ENCODE measurements around the gene FMN1.
A peak's percentile ranks its signal among the peaks of the same experiment; 100 is the strongest.

The FMN1 gene

DNA sequence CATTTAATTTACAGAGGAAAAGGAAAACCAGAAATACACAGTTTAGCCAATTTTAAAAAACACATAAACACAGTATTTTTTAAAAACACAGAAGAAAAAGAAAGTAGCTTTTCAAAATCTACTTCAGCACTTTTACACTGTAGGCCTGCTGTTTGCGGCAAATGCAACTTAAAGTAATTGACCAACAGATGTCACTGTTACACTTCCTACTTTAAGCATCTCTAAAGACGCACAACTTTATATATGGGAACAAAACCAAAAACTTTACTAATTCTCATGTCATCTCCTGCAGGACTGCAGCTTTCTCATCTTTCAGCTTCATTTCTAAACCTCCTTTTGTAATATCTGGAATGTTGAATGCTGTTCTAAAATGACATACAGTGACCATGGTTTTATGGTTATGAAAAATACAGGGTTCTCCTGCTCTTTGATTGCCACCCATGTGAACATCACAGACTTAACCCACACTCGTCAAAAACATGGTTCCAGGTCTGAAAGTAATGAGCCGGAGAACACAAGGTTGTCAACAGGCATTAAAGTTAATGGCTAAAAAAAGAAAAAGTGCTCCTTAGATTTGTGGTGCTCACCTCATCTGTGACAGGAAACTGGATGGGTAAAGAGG, 107.9 kb downstream of the FMN1 start:
- Histone ChIP-seq H3K9me3 (ENCODE audit: control insufficient read depth, low read length) (no peaks in the 10 kb centered on the region), H3K4me1 (no peaks in the 10 kb centered on the region), H3K79me2 (no peaks in the 10 kb centered on the region), H3K27me3 (ENCODE audit: control insufficient read depth, insufficient read depth, low read length) (no peaks in the 10 kb centered on the region), H3K27ac (no peak overlapping the region), H3K36me3 (ENCODE audit: control insufficient read depth, insufficient read depth, low read length) (no peaks in the 10 kb centered on the region), H2AFZ (no peak overlapping the region), H3K9ac (no peak overlapping the region), H3K4me2 (ENCODE audit: low read length) (no peak overlapping the region), H3K4me3 (ENCODE audit: low read depth, low read length) (no peak overlapping the region)
- TF ChIP-seq, protein P1, sequence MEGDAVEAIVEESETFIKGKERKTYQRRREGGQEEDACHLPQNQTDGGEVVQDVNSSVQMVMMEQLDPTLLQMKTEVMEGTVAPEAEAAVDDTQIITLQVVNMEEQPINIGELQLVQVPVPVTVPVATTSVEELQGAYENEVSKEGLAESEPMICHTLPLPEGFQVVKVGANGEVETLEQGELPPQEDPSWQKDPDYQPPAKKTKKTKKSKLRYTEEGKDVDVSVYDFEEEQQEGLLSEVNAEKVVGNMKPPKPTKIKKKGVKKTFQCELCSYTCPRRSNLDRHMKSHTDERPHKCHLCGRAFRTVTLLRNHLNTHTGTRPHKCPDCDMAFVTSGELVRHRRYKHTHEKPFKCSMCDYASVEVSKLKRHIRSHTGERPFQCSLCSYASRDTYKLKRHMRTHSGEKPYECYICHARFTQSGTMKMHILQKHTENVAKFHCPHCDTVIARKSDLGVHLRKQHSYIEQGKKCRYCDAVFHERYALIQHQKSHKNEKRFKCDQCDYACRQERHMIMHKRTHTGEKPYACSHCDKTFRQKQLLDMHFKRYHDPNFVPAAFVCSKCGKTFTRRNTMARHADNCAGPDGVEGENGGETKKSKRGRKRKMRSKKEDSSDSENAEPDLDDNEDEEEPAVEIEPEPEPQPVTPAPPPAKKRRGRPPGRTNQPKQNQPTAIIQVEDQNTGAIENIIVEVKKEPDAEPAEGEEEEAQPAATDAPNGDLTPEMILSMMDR (IDR thresholded peaks at IDR 0.05) = peak; percentile 29

DNA sequence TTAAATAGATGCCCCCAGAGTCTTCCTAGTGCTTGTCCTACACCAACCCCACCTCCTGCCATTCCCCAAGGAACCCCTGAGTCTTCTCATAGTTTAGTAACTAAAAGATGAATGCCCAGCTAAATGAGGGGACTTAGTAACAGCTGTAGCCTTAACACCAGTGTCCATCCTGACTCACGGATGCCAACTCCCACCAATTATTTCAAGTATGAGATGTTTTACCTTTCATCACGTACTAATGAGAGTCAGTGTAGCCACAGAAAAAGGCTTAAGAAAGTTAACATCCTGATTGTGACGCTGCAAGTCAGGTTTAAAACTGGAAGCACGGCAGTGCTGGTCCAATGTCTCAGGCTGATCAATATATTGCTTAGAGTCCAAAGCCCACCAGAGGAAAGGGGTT, 109.9 kb downstream of the FMN1 start:
- Histone ChIP-seq H3K27me3 (ENCODE audit: control insufficient read depth, insufficient read depth, low read length) (no peaks in the 10 kb centered on the region), H3K9me3 (ENCODE audit: control insufficient read depth, low read length) (no peaks in the 10 kb centered on the region), H3K4me1 (no peaks in the 10 kb centered on the region), H3K9ac (no peak overlapping the region), H3K4me3 (ENCODE audit: low read depth, low read length) (no peak overlapping the region), H3K79me2 (no peaks in the 10 kb centered on the region), H2AFZ (no peak overlapping the region), H3K27ac (no peak overlapping the region), H3K4me2 (ENCODE audit: low read length) (no peak overlapping the region), H3K36me3 (ENCODE audit: control insufficient read depth, insufficient read depth, low read length) (no peaks in the 10 kb centered on the region)
- TF ChIP-seq, protein P1 (IDR thresholded peaks at IDR 0.05) = no peak

DNA sequence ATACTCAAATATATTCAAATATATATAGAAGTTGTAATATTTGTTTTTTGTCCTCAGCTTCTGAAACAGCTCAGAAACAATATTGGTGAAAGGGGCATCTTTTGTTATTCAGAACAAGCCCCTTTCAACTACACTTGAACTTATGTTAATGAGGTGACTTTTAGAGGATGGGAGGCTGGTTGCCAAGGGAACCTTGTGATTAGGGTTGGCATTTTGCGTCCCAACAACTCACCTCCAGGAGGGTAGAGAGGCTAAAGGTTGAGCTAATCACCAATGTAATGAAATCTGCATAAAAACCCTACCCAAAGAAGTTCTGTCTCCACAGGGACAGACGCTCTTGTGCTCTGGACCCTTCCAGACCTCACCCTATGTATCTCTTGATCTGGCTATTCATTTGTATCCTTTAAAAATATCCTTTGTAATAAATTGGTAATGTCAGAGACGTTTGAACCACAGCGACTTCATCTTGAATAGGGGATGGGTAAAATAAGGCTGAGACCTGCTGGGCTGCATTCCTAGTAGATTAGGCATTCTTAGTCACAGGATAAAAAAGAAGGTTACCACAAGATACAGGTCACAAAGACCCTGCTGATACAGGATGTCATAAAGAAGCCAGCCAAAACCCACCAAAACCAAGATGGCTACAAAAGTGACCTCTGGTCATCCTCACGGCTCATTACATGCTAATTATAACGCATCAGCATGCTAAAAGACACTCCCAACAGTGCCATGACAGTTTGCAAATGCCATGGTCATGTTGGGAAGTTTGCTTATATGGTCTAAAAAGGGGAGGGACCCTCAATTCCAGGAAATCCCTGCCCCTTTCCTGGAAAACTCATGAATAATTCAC, 111.1 kb downstream of the FMN1 start:
- Histone ChIP-seq H3K4me3 (ENCODE audit: low read depth, low read length) (no peak overlapping the region), H3K4me1 (no peaks in the 10 kb centered on the region), H3K9ac (no peak overlapping the region), H3K36me3 (ENCODE audit: control insufficient read depth, insufficient read depth, low read length) (no peaks in the 10 kb centered on the region), H3K79me2 (no peaks in the 10 kb centered on the region), H3K4me2 (ENCODE audit: low read length) (no peak overlapping the region), H3K27me3 (ENCODE audit: control insufficient read depth, insufficient read depth, low read length) (no peaks in the 10 kb centered on the region), H3K9me3 (ENCODE audit: control insufficient read depth, low read length) (no peaks in the 10 kb centered on the region), H3K27ac (no peak overlapping the region), H2AFZ (no peak overlapping the region)
- TF ChIP-seq, protein P1 (IDR thresholded peaks at IDR 0.05) = no peak

DNA sequence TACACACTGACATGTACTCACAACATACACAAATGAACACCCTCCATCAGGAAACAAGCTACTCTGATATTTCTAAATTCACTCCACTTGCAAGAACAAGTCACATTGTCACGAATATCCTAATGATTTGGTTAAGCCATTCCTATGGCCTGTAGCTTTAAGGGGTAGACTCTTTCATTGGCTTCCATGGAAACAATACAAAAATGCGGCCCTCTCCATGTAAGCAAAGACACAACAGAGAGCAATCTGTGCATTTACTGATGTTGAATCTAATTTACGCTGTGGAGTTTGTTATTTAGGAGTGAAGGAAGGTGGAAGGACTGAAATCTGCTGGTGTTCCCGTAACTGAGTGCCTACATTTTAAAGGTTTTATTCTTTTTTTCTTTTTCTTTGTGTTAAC, 114.5 kb downstream of the FMN1 start:
- H3K9ac ChIP-seq = no peak overlapping the region
- H3K27me3 ChIP-seq (ENCODE audit: control insufficient read depth, insufficient read depth, low read length) = no peaks in the 10 kb centered on the region

More for the DNA sequence above, 114.5 kb downstream of the FMN1 start:
- Histone ChIP-seq H3K4me2 (ENCODE audit: low read length) (no peak overlapping the region), H3K27ac (no peak overlapping the region), H3K36me3 (ENCODE audit: control insufficient read depth, insufficient read depth, low read length) (no peaks in the 10 kb centered on the region), H3K4me1 (no peaks in the 10 kb centered on the region), H3K4me3 (ENCODE audit: low read depth, low read length) (no peak overlapping the region), H2AFZ (no peak overlapping the region), H3K79me2 (no peaks in the 10 kb centered on the region), H3K9me3 (ENCODE audit: control insufficient read depth, low read length) (no peaks in the 10 kb centered on the region)
- TF ChIP-seq, protein P1 (IDR thresholded peaks at IDR 0.05) = no peak

Measured in parathyroid adenoma (tissue), 2 donors.